ENCODE measurements around the gene DUSP14.
"Not testable (repeated sequence)": the region's sequence is repeated elsewhere in the genome, so short reads cannot be mapped to it uniquely, and the experiment has no call there.

DUSP14 gene

GRCh38 chr17:37506678-37507077 is 17.0 kb downstream of the DUSP14 start:
- Histone ChIP-seq H3K4me3 (replicated peaks; ENCODE audit: insufficient read depth, low read length) (no peak overlapping the region), H3K27me3 (ENCODE audit: insufficient read depth, poor library complexity, severe bottlenecking) (no peaks in the 10 kb centered on the region), H3K27ac (replicated peaks) (no peak overlapping the region)
- peak; percentile 50 for TF ChIP-seq CTCF (IDR thresholded peaks at IDR 0.05; ENCODE audit: insufficient read depth, low read length)
- TF ChIP-seq REST (IDR thresholded peaks at IDR 0.05; ENCODE audit: insufficient replicate concordance, low read depth), result no peak
- DNase-seq (ENCODE audit: low read depth in 1 of 2, low spot score in 1 of 2), result peak; percentile 13 to 37

- no peak for DNase-seq (ENCODE audit: low read depth in 1 of 2, low spot score in 1 of 2)
- Histone ChIP-seq H3K4me3 (replicated peaks; ENCODE audit: insufficient read depth, low read length) (no peak overlapping the region), H3K27me3 (ENCODE audit: insufficient read depth, poor library complexity, severe bottlenecking) (no peaks in the 10 kb centered on the region), H3K27ac (replicated peaks) (no peak overlapping the region)
- TF ChIP-seq GABPA (IDR thresholded peaks at IDR 0.05; ENCODE audit: low read depth) (no peak), CTCF (IDR thresholded peaks at IDR 0.05; ENCODE audit: insufficient read depth, low read length) (no peak), POLR2AphosphoS5 (IDR thresholded peaks at IDR 0.05; ENCODE audit: low read depth) (no peak), REST (IDR thresholded peaks at IDR 0.05; ENCODE audit: insufficient replicate concordance, low read depth) (no peak), SPI1 (IDR thresholded peaks at IDR 0.05; ENCODE audit: borderline replicate concordance, low read depth) (no peak)
Measured at GRCh38 chr17:37507111-37507510, 17.4 kb downstream of the DUSP14 start.

GRCh38 chr17:37510056-37510455 is 20.4 kb downstream of the DUSP14 start:
- TF ChIP-seq CTCF (IDR thresholded peaks at IDR 0.05; ENCODE audit: insufficient read depth, low read length), result no peak
- no peak for TF ChIP-seq REST (IDR thresholded peaks at IDR 0.05; ENCODE audit: insufficient replicate concordance, low read depth)
- TF ChIP-seq SPI1 (IDR thresholded peaks at IDR 0.05; ENCODE audit: borderline replicate concordance, low read depth), result no peak
- no peak for TF ChIP-seq POLR2AphosphoS5 (IDR thresholded peaks at IDR 0.05; ENCODE audit: low read depth)
- no peak for TF ChIP-seq GABPA (IDR thresholded peaks at IDR 0.05; ENCODE audit: low read depth)

GRCh38 chr17:37511642-37512041 is 22.0 kb downstream of the DUSP14 start:
- not testable (repeated sequence) for H3K4me3 ChIP-seq (replicated peaks; ENCODE audit: insufficient read depth, low read length); DNase-seq (ENCODE audit: low read depth in 1 of 2, low spot score in 1 of 2); H3K27me3 ChIP-seq (ENCODE audit: insufficient read depth, poor library complexity, severe bottlenecking); H3K27ac ChIP-seq (replicated peaks)

More at GRCh38 chr17:37510056-37510455, 20.4 kb downstream of the DUSP14 start:
- H3K27me3 ChIP-seq (ENCODE audit: insufficient read depth, poor library complexity, severe bottlenecking), result no peaks in the 10 kb centered on the region
- H3K27ac ChIP-seq (replicated peaks), result no peak overlapping the region
- DNase-seq (ENCODE audit: low read depth in 1 of 2, low spot score in 1 of 2), result no peak
- no peak overlapping the region for H3K4me3 ChIP-seq (replicated peaks; ENCODE audit: insufficient read depth, low read length)
